HepG2 (cell line): ENCODE data around the gene GLDC. TPM values are rescaled to one million over a fixed set of nuclear protein-coding genes. Genes with fewer than 3 reads are reported as not detected.

ENCODE experiments used
- DMAP1 ChIP-seq: IDR thresholded peaks from 2 replicates; pipeline ENCODE4 v1.6.1; 2016
- GMEB1 ChIP-seq: sonication (generic); formaldehyde crosslinking; IDR thresholded peaks from 2 replicates; pipeline ENCODE4 v1.5.1; 2020; ENCODE audit warnings: missing genetic modification reagents, mild to moderate bottlenecking, borderline replicate concordance
- KLF16 ChIP-seq, 2 experiments: sonication (generic) in 1 of 2; formaldehyde crosslinking in 1 of 2; IDR thresholded peaks; 2 replicates each; pipeline versions ENCODE4 v1.6.1 to v1.8.0; 2016 to 2023; ENCODE audit warnings: missing genetic modification reagents in 2 of 2, missing compliant biosample characterization in 1 of 2
- PAX8 ChIP-seq: sonication (generic); formaldehyde crosslinking; IDR thresholded peaks from 2 replicates; pipeline ENCODE4 v1.8.0; 2022; ENCODE audit warnings: mild to moderate bottlenecking, missing genetic modification reagents, borderline replicate concordance
- RORA ChIP-seq: sonication (generic); formaldehyde crosslinking; IDR thresholded peaks from 2 replicates; pipeline ENCODE4 v1.5.0; 2020; ENCODE audit warnings: mild to moderate bottlenecking, missing genetic modification reagents, moderate library complexity
- TBX3 ChIP-seq: fragments of 450-650 bp; IDR thresholded peaks from 2 replicates; pipeline ENCODE4 v1.6.1; 2017; ENCODE audit warnings: antibody characterized with exemption, mild to moderate bottlenecking, inconsistent platforms, borderline replicate concordance
- ZEB1 ChIP-seq: IDR thresholded peaks from 2 replicates; pipeline ENCODE4 v1.6.1; 2012; ENCODE audit warnings: mild to moderate bottlenecking, low read depth, inconsistent platforms; ENCODE audit not compliant: insufficient replicate concordance
- ZFP37 ChIP-seq: sonication (generic); formaldehyde crosslinking; IDR thresholded peaks from 2 replicates; pipeline ENCODE4 v1.4.0; 2020; ENCODE audit warnings: missing genetic modification reagents, borderline replicate concordance
- ZNF33B ChIP-seq: sonication (generic); formaldehyde crosslinking; IDR thresholded peaks from 2 replicates; pipeline ENCODE4 v1.5.1; 2020; ENCODE audit warnings: mild to moderate bottlenecking, missing genetic modification reagents
- ZNF362 ChIP-seq: sonication (generic); formaldehyde crosslinking; IDR thresholded peaks from 2 replicates; pipeline ENCODE4 v1.4.0; 2020; ENCODE audit warnings: missing genetic modification reagents, mild to moderate bottlenecking, borderline replicate concordance
- ZNF556 ChIP-seq: sonication (generic); formaldehyde crosslinking; IDR thresholded peaks from 2 replicates; pipeline ENCODE4 v1.4.0; 2020; ENCODE audit warnings: mild to moderate bottlenecking, missing genetic modification reagents, borderline replicate concordance
- polyA plus RNA-seq, 8 experiments: library from polyadenylated mRNA; depleted of rRNA in 3 of 8; stranded (reverse) in 7 of 8; unstranded in 1 of 8; fragments of >200 nt; fragmentation: Illumina TruSeq in 4 of 8; extraction: Trizol in 4 of 8; gene quantifications; 2 replicates each; pipeline versions ENCODE4 v1.2.1 to v1.2.3, GENCODE V29; 2011 to 2016; ENCODE audit warnings: low read depth in 4 of 8, missing spikeins in 1 of 8, mixed read lengths in 1 of 8; ENCODE audit not compliant: insufficient read depth in 1 of 8
- total RNA-seq, 5 experiments: library from RNA; depleted of rRNA; stranded (reverse); fragments of >200 nt; fragmentation: Illumina TruSeq; extraction: Trizol; gene quantifications; 2 replicates each; pipeline ENCODE4 v1.2.3, GENCODE V29; 2016; ENCODE audit warnings: low read depth in 1 of 5
- TF ChIP-seq, protein P1 (sequence below): sonication (generic); formaldehyde crosslinking; IDR thresholded peaks from 2 replicates; pipeline ENCODE4 v1.5.1; 2020; ENCODE audit warnings: missing genetic modification reagents, mild to moderate bottlenecking, borderline replicate concordance
- TF ChIP-seq, protein P2 (sequence below): sonication (generic); formaldehyde crosslinking; IDR thresholded peaks from 2 replicates; pipeline ENCODE4 v1.4.0; 2020; ENCODE audit warnings: low read depth, mild to moderate bottlenecking, missing genetic modification reagents
- TF ChIP-seq, protein P3 (sequence below): sonication (generic); formaldehyde crosslinking; IDR thresholded peaks from 2 replicates; pipeline ENCODE4 v1.4.0; 2020; ENCODE audit warnings: missing genetic modification reagents
- TF ChIP-seq, protein P4 (sequence below): sonication (generic); formaldehyde crosslinking; IDR thresholded peaks from 2 replicates; pipeline ENCODE4 v1.4.0; 2020; ENCODE audit warnings: mild to moderate bottlenecking, missing genetic modification reagents, borderline replicate concordance

GLDC gene
- total and polyA plus RNA-seq, 2 of the 13 experiments (the other 11 are each of a cell fraction or from before 2014, with no cell fraction given): 59.3 to 115 TPM

DNA sequence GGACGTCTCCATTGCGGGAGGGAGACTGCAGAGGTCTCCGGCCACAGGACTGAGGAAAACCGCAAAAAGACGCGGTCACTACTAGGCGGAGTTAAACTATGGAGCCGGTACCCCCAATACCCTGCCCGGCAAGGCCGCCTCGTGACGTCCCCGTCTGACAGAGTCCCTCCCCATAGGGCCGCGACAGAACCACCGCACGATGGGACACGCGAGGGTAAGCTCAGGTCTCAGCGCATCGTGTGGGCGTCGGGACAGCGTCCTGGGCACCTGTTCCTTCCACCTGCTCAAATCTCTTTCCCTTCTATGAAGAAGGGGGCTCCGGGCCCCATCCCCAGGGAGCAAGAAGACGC, 35.2 kb upstream of the GLDC start (continued):
- TF ChIP-seq, protein P1, sequence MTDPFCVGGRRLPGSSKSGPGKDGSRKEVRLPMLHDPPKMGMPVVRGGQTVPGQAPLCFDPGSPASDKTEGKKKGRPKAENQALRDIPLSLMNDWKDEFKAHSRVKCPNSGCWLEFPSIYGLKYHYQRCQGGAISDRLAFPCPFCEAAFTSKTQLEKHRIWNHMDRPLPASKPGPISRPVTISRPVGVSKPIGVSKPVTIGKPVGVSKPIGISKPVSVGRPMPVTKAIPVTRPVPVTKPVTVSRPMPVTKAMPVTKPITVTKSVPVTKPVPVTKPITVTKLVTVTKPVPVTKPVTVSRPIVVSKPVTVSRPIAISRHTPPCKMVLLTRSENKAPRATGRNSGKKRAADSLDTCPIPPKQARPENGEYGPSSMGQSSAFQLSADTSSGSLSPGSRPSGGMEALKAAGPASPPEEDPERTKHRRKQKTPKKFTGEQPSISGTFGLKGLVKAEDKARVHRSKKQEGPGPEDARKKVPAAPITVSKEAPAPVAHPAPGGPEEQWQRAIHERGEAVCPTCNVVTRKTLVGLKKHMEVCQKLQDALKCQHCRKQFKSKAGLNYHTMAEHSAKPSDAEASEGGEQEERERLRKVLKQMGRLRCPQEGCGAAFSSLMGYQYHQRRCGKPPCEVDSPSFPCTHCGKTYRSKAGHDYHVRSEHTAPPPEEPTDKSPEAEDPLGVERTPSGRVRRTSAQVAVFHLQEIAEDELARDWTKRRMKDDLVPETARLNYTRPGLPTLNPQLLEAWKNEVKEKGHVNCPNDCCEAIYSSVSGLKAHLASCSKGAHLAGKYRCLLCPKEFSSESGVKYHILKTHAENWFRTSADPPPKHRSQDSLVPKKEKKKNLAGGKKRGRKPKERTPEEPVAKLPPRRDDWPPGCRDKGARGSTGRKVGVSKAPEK (CRISPR knock-in tag): no peak; the same call in 1 of the 2 replicates
- TF ChIP-seq, protein P2, sequence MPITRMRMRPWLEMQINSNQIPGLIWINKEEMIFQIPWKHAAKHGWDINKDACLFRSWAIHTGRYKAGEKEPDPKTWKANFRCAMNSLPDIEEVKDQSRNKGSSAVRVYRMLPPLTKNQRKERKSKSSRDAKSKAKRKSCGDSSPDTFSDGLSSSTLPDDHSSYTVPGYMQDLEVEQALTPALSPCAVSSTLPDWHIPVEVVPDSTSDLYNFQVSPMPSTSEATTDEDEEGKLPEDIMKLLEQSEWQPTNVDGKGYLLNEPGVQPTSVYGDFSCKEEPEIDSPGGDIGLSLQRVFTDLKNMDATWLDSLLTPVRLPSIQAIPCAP: 0 out of 2 replicates have a peak, but pooled peaks have one; percentile 31
- TF ChIP-seq, protein P3, sequence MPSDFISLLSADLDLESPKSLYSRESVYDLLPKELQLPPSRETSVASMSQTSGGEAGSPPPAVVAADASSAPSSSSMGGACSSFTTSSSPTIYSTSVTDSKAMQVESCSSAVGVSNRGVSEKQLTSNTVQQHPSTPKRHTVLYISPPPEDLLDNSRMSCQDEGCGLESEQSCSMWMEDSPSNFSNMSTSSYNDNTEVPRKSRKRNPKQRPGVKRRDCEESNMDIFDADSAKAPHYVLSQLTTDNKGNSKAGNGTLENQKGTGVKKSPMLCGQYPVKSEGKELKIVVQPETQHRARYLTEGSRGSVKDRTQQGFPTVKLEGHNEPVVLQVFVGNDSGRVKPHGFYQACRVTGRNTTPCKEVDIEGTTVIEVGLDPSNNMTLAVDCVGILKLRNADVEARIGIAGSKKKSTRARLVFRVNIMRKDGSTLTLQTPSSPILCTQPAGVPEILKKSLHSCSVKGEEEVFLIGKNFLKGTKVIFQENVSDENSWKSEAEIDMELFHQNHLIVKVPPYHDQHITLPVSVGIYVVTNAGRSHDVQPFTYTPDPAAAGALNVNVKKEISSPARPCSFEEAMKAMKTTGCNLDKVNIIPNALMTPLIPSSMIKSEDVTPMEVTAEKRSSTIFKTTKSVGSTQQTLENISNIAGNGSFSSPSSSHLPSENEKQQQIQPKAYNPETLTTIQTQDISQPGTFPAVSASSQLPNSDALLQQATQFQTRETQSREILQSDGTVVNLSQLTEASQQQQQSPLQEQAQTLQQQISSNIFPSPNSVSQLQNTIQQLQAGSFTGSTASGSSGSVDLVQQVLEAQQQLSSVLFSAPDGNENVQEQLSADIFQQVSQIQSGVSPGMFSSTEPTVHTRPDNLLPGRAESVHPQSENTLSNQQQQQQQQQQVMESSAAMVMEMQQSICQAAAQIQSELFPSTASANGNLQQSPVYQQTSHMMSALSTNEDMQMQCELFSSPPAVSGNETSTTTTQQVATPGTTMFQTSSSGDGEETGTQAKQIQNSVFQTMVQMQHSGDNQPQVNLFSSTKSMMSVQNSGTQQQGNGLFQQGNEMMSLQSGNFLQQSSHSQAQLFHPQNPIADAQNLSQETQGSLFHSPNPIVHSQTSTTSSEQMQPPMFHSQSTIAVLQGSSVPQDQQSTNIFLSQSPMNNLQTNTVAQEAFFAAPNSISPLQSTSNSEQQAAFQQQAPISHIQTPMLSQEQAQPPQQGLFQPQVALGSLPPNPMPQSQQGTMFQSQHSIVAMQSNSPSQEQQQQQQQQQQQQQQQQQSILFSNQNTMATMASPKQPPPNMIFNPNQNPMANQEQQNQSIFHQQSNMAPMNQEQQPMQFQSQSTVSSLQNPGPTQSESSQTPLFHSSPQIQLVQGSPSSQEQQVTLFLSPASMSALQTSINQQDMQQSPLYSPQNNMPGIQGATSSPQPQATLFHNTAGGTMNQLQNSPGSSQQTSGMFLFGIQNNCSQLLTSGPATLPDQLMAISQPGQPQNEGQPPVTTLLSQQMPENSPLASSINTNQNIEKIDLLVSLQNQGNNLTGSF (CRISPR knock-in tag): no peak
- TF ChIP-seq RORA (CRISPR knock-in tag) (no peak), ZNF33B (CRISPR knock-in tag) (0 out of 2 replicates have a peak, but pooled peaks have one; percentile 24), ZFP37 (CRISPR knock-in tag) (no peak), TBX3 (no peak), ZEB1 (no peak), PAX8 (CRISPR knock-in tag) (0 out of 2 replicates have a peak, but pooled peaks have one; percentile 8), DMAP1 (CRISPR knock-in tag) (no peak), GMEB1 (no peak), ZNF362 (no peak), ZNF556 (CRISPR knock-in tag) (no peak), KLF16 (CRISPR knock-in tag; IDR thresholded peaks at IDR 0.05) (no peak)
- TF ChIP-seq, protein P4, sequence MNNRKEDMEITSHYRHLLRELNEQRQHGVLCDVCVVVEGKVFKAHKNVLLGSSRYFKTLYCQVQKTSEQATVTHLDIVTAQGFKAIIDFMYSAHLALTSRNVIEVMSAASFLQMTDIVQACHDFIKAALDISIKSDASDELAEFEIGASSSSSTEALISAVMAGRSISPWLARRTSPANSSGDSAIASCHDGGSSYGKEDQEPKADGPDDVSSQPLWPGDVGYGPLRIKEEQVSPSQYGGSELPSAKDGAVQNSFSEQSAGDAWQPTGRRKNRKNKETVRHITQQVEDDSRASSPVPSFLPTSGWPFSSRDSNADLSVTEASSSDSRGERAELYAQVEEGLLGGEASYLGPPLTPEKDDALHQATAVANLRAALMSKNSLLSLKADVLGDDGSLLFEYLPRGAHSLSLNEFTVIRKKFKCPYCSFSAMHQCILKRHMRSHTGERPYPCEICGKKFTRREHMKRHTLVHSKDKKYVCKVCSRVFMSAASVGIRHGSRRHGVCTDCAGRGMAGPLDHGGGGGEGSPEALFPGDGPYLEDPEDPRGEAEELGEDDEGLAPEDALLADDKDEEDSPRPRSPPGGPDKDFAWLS: no peak
